Renal cortical epithelial cell (primary cell): ENCODE data around the gene INPP1. TPM values are rescaled to one million over a fixed set of nuclear protein-coding genes. Genes with fewer than 3 reads are reported as not detected.
"Not testable (repeated sequence)": the region's sequence is repeated elsewhere in the genome, so short reads cannot be mapped to it uniquely, and the experiment has no call there.

Source experiments
- DNase-seq: peaks from one replicate; pipeline ENCODE4 v3.0.0-alpha.2; 2011; ENCODE audit warnings: low read depth
- total RNA-seq: library from RNA; depleted of rRNA; stranded (reverse); fragments of >200 nt; gene quantifications from 2 replicates; pipeline ENCODE4 v1.2.3, GENCODE V29; 2014

The INPP1 gene
- total RNA-seq, 1 donor from 2014 or later = 11.1 TPM

- no peak for DNase-seq
Observed at GRCh38 chr2:190333928-190334327, 9.5 kb upstream of the INPP1 start.

GRCh38 chr2:190334479-190335224, 8.7 kb upstream of the INPP1 start:
- DNase-seq = peak; percentile 28

- peak; percentile 84 for DNase-seq
Observed at GRCh38 chr2:190335225-190335559, 8.2 kb upstream of the INPP1 start.

- DNase-seq = not testable (repeated sequence)
Observed at GRCh38 chr2:190335584-190335983, 7.8 kb upstream of the INPP1 start.

GRCh38 chr2:190336420-190336819, 7.0 kb upstream of the INPP1 start:
- DNase-seq = no peak

GRCh38 chr2:190338453-190338852, 4.9 kb upstream of the INPP1 start:
- DNase-seq = no peak

GRCh38 chr2:190339394-190339793, 4.0 kb upstream of the INPP1 start:
- no peak for DNase-seq

- no peak for DNase-seq
Observed at GRCh38 chr2:190340369-190340768, 3.0 kb upstream of the INPP1 start.

- no peak for DNase-seq
Observed at GRCh38 chr2:190342611-190343010, 778 bp upstream of the INPP1 start.

GRCh38 chr2:190343089-190343535, 277 bp upstream of the INPP1 start:
- DNase-seq = peak; percentile 38

GRCh38 chr2:190344276-190344827, 963 bp downstream of the INPP1 start:
- DNase-seq = peak; percentile 30

GRCh38 chr2:190350371-190350770, 7.0 kb downstream of the INPP1 start:
- no peak for DNase-seq

GRCh38 chr2:190351955-190352354, 8.6 kb downstream of the INPP1 start:
- no peak for DNase-seq

GRCh38 chr2:190352668-190353536, 9.5 kb downstream of the INPP1 start:
- peak; percentile 89 for DNase-seq

- DNase-seq = no peak
Observed at GRCh38 chr2:190353537-190353899, 10.1 kb downstream of the INPP1 start.

GRCh38 chr2:190354003-190354690, 10.8 kb downstream of the INPP1 start:
- no peak for DNase-seq

GRCh38 chr2:190355968-190356644, 12.7 kb downstream of the INPP1 start:
- DNase-seq = peak; percentile 83

- DNase-seq = no peak
Observed at GRCh38 chr2:190357600-190357999, 14.2 kb downstream of the INPP1 start.

- not testable (repeated sequence) for DNase-seq
Observed at GRCh38 chr2:190358655-190359448, 15.5 kb downstream of the INPP1 start.

GRCh38 chr2:190360561-190360960, 17.2 kb downstream of the INPP1 start:
- DNase-seq = no peak

- no peak for DNase-seq
Observed at GRCh38 chr2:190360965-190361364, 17.6 kb downstream of the INPP1 start.
